Measurements from ENCODE around the gene TMEM271.

DNA sequence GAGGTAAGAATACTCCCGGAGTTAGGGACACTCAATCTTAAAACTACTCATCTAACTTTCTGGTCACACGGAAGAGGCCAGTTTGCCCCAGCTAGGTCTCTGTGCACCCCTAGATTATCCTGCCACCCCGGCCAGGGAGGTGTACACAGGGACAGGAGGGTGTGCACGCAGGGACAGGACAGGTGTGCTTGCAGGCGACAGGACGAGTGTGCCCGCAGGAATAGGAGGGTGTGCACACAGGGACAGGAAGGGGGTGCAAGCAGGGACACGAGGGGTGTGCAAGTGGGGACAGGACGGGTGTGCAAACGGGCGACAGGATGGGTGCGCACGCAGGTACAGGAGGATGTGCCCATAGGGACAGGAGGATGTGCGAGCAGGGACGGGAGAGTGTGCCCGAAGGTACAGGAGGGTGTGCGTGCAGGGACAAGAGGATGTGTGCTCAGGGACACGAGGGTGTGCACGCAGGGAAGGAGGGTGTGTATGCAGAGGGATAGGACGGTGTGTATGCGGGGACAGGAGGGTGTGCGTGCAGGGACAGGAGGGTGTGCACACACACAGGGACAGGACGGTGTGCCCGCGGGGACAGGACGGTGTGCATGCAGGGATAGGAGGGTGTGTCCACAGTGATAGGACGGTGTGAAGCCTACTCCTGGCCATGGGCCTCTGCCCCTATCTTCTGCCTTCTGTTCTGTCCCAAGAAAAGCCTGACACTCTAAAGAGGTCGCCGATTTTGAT lies 4.1 kb downstream of the TMEM271 start:
- TF ChIP-seq, protein P1, sequence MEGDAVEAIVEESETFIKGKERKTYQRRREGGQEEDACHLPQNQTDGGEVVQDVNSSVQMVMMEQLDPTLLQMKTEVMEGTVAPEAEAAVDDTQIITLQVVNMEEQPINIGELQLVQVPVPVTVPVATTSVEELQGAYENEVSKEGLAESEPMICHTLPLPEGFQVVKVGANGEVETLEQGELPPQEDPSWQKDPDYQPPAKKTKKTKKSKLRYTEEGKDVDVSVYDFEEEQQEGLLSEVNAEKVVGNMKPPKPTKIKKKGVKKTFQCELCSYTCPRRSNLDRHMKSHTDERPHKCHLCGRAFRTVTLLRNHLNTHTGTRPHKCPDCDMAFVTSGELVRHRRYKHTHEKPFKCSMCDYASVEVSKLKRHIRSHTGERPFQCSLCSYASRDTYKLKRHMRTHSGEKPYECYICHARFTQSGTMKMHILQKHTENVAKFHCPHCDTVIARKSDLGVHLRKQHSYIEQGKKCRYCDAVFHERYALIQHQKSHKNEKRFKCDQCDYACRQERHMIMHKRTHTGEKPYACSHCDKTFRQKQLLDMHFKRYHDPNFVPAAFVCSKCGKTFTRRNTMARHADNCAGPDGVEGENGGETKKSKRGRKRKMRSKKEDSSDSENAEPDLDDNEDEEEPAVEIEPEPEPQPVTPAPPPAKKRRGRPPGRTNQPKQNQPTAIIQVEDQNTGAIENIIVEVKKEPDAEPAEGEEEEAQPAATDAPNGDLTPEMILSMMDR (IDR thresholded peaks at IDR 0.05): no peak
- TF ChIP-seq POLR2A (IDR thresholded peaks at IDR 0.05): no peak
